ENCODE measurements around the gene SIRT6. TPM values are rescaled to one million over a fixed set of nuclear protein-coding genes. Genes with fewer than 3 reads are reported as not detected.

Gene SIRT6
- total and polyA plus RNA-seq, 12 donors = 7.9 to 26.9 (median 12.0) TPM

DNA sequence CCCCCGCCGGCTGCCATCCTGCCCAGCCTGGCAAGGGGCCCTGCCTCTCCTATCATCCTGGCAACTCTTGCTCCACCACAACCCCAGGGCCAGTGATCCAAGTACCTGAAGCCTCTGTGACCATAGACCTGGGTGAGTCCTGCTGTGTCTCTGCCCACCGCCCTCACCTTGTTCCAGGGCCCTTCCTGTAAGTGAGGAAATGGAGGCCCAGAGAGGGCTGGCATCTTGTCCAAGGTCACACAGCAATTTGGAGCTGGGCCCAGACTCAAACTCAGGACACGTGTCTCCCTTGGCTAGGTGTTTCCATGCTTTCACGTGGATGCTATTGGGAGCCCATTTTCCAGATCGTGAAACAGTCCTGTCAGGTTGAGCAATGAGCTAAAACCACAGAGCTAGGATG, 25.2 kb downstream of the SIRT6 start:
- ATAC-seq (no peak), DNase-seq (no peak)
- peaks cover 0 to 46% (median 22%) of the 10 kb centered on the region in 7 donors for H3K27me3 ChIP-seq
- H3K4me3 ChIP-seq = no peak overlapping the region
- H3K4me1 ChIP-seq = no peaks in the 10 kb centered on the region
- no peak overlapping the region for H3K27ac ChIP-seq
- intact Hi-C loops (cut with DNase I) = no loop called here
- H3K9me3 ChIP-seq = no peaks in the 10 kb centered on the region
- no peaks in the 10 kb centered on the region for H3K36me3 ChIP-seq
- TF ChIP-seq, protein P1, sequence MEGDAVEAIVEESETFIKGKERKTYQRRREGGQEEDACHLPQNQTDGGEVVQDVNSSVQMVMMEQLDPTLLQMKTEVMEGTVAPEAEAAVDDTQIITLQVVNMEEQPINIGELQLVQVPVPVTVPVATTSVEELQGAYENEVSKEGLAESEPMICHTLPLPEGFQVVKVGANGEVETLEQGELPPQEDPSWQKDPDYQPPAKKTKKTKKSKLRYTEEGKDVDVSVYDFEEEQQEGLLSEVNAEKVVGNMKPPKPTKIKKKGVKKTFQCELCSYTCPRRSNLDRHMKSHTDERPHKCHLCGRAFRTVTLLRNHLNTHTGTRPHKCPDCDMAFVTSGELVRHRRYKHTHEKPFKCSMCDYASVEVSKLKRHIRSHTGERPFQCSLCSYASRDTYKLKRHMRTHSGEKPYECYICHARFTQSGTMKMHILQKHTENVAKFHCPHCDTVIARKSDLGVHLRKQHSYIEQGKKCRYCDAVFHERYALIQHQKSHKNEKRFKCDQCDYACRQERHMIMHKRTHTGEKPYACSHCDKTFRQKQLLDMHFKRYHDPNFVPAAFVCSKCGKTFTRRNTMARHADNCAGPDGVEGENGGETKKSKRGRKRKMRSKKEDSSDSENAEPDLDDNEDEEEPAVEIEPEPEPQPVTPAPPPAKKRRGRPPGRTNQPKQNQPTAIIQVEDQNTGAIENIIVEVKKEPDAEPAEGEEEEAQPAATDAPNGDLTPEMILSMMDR (IDR thresholded peaks at IDR 0.05) = no peak
- WGBS, 2 donors = 74 to 81% methylated on average over 6 of the region's 6 CpGs

DNA sequence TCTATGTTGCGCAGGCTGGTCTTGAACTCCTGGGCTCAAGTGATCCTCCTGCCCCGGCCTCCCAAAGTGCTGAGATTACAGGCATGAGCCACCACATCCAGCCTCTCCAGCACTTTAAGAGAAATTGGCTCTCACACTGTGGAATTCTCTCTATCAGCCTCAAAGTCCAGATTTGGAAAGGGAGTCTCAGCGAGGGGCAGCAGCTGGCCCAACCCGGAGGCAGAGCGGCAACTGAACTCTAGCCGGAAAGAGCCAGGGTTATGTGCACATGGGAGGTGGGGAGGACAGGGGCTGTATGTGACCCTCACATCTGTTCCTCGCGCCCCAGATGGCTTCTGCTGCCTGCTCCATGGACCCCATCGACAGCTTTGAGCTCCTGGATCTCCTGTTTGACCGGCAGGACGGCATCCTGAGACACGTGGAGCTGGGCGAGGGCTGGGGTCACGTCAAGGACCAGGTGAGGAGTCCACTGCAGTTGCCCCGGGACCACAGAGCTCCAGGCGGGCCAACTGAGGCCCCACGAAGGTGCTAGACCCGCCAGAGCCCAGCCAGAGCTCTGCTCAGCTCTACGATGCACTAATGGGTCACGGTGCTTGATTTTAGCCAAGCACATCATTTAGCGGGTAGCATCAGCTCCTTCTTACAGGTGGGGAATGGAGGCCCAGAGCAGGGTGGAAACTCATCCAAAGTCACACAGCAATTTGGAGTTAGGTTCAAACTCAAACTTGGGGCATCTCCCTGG, 27.6 kb downstream of the SIRT6 start:
- Histone ChIP-seq H3K9me3 (no peaks in the 10 kb centered on the region), H3K36me3 (no peaks in the 10 kb centered on the region), H3K27me3 (peaks cover 0 to 63% (median 25%) of the 10 kb centered on the region in 7 donors), H3K27ac (no peak overlapping the region), H3K4me1 (no peaks in the 10 kb centered on the region), H3K4me3 (no peak overlapping the region)
- intact Hi-C loops (cut with DNase I) = no loop called here
- DNase-seq (no peak), ATAC-seq (no peak)
- 74 to 78% methylated on average over 21 of the region's 21 CpGs for WGBS, 2 donors
- TF ChIP-seq, protein P1 (IDR thresholded peaks at IDR 0.05) = no peak

DNA sequence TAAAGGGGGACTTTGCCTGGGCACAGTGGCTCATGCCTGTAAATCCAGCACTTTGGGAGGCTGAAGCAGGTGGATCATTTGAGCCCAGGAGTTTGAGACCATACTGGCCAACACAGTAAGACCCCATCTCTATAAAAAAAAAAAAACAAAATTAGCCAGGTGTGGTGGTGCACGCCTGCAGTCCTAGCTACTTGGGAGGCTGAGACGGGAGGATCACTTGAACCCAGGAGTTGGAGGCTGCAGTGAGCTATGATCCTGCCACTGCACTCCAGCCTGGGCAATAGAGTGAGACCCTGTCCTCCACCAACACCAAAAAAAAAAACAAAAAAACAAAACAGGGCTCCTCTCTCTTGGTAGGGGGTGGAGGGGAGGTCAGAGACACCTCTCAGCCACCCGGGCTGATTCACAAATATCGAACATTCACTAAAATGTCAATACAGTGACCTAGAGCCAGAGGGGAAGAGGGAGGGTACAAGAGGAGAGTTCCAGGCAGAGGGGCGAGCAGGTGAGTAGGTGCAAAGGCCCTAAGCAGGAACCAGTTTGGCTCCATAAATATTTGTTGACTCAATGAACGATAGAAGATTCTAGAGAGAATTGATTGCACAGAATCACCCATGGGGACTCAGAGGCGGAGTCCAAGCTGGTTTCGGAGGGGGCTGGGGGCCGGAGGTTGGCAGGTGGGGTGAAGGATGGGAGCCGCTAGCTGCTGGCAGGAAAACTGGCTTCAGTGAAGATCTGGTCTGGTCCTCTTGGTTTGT, 29.9 kb downstream of the SIRT6 start:
- intact Hi-C loops (cut with DNase I) = no loop called here
- ATAC-seq = no peak
- TF ChIP-seq, protein P1 (IDR thresholded peaks at IDR 0.05) = no peak
- 80 to 83% methylated on average over 10 of the region's 10 CpGs for WGBS, 2 donors
- no peak for DNase-seq
- Histone ChIP-seq H3K4me3 (no peak overlapping the region), H3K27ac (no peak overlapping the region), H3K9me3 (no peaks in the 10 kb centered on the region), H3K4me1 (no peaks in the 10 kb centered on the region), H3K36me3 (no peaks in the 10 kb centered on the region), H3K27me3 (peaks cover 0 to 75% (median 38%) of the 10 kb centered on the region in 7 donors)

DNA sequence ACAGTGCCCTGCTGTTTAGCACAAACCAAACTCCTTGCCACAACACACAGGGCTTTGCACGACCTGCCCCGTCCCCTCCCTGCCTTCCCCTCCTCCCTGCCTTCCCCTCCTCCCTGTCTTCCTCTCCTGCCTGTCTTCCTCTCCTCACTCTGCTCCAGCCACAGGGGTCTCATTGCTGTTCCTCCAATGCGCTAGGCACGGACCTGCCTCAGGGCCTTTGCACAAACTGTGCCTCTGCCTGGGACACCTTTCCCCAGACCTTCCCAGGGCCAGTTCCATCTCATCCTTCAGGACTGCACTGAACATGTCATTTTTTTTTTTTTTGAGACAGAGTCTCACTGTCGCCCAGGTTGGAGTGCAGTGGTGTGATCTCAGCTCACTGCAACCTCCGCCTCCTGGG, 30.7 kb downstream of the SIRT6 start:
- no peaks in the 10 kb centered on the region for H3K4me1 ChIP-seq
- ATAC-seq (no peak), DNase-seq (no peak)
- 65 to 69% methylated on average over 6 of the region's 6 CpGs for WGBS, 2 donors
- H3K36me3 ChIP-seq = no peaks in the 10 kb centered on the region
- H3K27ac ChIP-seq = no peak overlapping the region
- H3K27me3 ChIP-seq = peaks cover 0 to 70% (median 39%) of the 10 kb centered on the region in 7 donors
- H3K4me3 ChIP-seq = no peak overlapping the region
- intact Hi-C loops (cut with DNase I) = no loop called here
- TF ChIP-seq, protein P1 (IDR thresholded peaks at IDR 0.05) = no peak
- H3K9me3 ChIP-seq = no peaks in the 10 kb centered on the region
